GM12878 (cell line): ENCODE data around the gene TBXA2R. TPM values are rescaled to one million over a fixed set of nuclear protein-coding genes. Genes with fewer than 3 reads are reported as not detected.
A peak's percentile ranks its signal among the peaks of the same experiment; 100 is the strongest.

Source experiments
- ATAC-seq: fragments of 200-7000 bp; cut with Tn5 transposase; 3 replicates; pipeline ENCODE4 v1.9.1; 2020; ENCODE audit warnings: mild to moderate bottlenecking, moderate library complexity
- BruUV-seq: library from RNA; stranded (reverse); fragments of 400-500 nt; replicated peaks from 2 replicates; lab custom pipeline; 2021; lab: Mats Ljungman, UMichigan
- CTCF ChIA-PET: fragments of 300-600 bp; sonication (Branson Sonifier 250); formaldehyde crosslinking; extraction: SDS; loops from one replicate; lab custom pipeline; 2021; ENCODE audit warnings: inconsistent platforms; lab: Yijun Ruan, JAX
- POLR2A ChIA-PET: fragments of 350-600 bp; formaldehyde crosslinking; extraction: SDS; loops from one replicate; lab custom pipeline; 2021; ENCODE audit warnings: inconsistent platforms; lab: Charles Lee
- RAD21 ChIA-PET: fragments of 300-600 bp; sonication (Branson Sonifier 250); formaldehyde crosslinking; loops from one replicate; lab custom pipeline; 2023; ENCODE audit warnings: antibody characterized with exemption; ENCODE audit not compliant: unreplicated experiment; lab: Charles Lee
- SMC1A ChIA-PET: fragments of 300-600 bp; sonication (Branson Sonifier 250); formaldehyde crosslinking; loops from one replicate; lab custom pipeline; 2023; ENCODE audit not compliant: unreplicated experiment, uncharacterized antibody; lab: Charles Lee
- DNase-seq: peaks from one replicate; pipeline ENCODE4 v3.0.0-alpha.2; 2011; ENCODE audit warnings: low read depth, low spot score
- FAIRE-seq: peaks from 3 replicates; lab custom pipeline; 2011; peaks lifted over from hg19 to GRCh38; lab: Jason Lieb, UNC
- H2AFZ ChIP-seq: 2 replicates; pipeline ENCODE4 v1.6.0; 2011; ENCODE audit warnings: low read depth, low read length, control low read depth; ENCODE audit not compliant: control insufficient read depth
- H3K27ac ChIP-seq: 2 replicates; pipeline ENCODE4 v1.5.1; 2011; ENCODE audit warnings: control low read depth; ENCODE audit not compliant: control insufficient read depth, insufficient read depth
- H3K27me3 ChIP-seq, 2 experiments: replicated peaks in 1 of 2; 2 replicates each; pipeline versions ENCODE4 v1.6.0 to v1.6.1; 2011; ENCODE audit warnings: low read length in 1 of 2; ENCODE audit not compliant: control insufficient read depth in 2 of 2, insufficient read depth in 2 of 2
- H3K36me3 ChIP-seq, 2 experiments: 2 replicates each; pipeline ENCODE4 v1.5.1; 2011; ENCODE audit warnings: low read length in 1 of 2; ENCODE audit not compliant: control insufficient read depth in 2 of 2, insufficient read depth in 2 of 2
- H3K4me1 ChIP-seq: 2 replicates; pipeline ENCODE4 v1.6.1; 2011; ENCODE audit warnings: mild to moderate bottlenecking, low read length, moderate library complexity, mixed read lengths; ENCODE audit not compliant: control insufficient read depth, insufficient read depth
- H3K4me2 ChIP-seq: 2 replicates; pipeline ENCODE4 v1.6.0; 2011; ENCODE audit warnings: control low read depth; ENCODE audit not compliant: control insufficient read depth, insufficient read depth
- H3K4me3 ChIP-seq: fragments of 200-600 bp; sonication (generic); 2 replicates; pipeline ENCODE4 v1.5.1; 2016
- H3K79me2 ChIP-seq: 2 replicates; pipeline ENCODE4 v1.6.0; 2011; ENCODE audit warnings: low read length; ENCODE audit not compliant: control insufficient read depth, insufficient read depth
- H3K9ac ChIP-seq: 2 replicates; pipeline ENCODE4 v1.8.0; 2011; ENCODE audit warnings: low read length, control low read depth, mixed read lengths; ENCODE audit not compliant: control insufficient read depth, insufficient read depth
- H3K9me3 ChIP-seq: replicated peaks from 3 replicates; pipeline ENCODE4 v1.5.1; 2011; ENCODE audit warnings: mild to moderate bottlenecking, low read length; ENCODE audit not compliant: control insufficient read depth, insufficient read depth
- H4K20me1 ChIP-seq: 2 replicates; pipeline ENCODE4 v1.6.0; 2011; ENCODE audit not compliant: control insufficient read depth, insufficient read depth
- DPF2 ChIP-seq: fragments of 450-650 bp; IDR thresholded peaks from 2 replicates; pipeline ENCODE4 v1.6.1; 2017; ENCODE audit warnings: mild to moderate bottlenecking
- EP300 ChIP-seq, 2 experiments: fragments of 150-350 bp in 1 of 2; IDR thresholded peaks; 2 replicates each; pipeline ENCODE4 v1.6.1; 2011 to 2012; ENCODE audit warnings: low read depth in 2 of 2, low read length in 2 of 2, borderline replicate concordance in 1 of 2, improper control_type of control experiment in 1 of 2, inconsistent platforms in 1 of 2; ENCODE audit not compliant: control insufficient read depth in 1 of 2
- MXI1 ChIP-seq: fragments of 150-350 bp; IDR thresholded peaks from 2 replicates; pipeline ENCODE4 v1.6.1; 2011; ENCODE audit warnings: low read depth, mild to moderate bottlenecking, inconsistent platforms, low read length, improper control_type of control experiment
- NBN ChIP-seq: fragments of 450-650 bp; IDR thresholded peaks from 2 replicates; pipeline ENCODE4 v1.6.1; 2016
- POLR2A ChIP-seq: IDR thresholded peaks from 2 replicates; pipeline ENCODE4 v1.6.1; 2011; ENCODE audit warnings: low read depth, mild to moderate bottlenecking, low read length
- SRF ChIP-seq, 2 experiments: IDR thresholded peaks; 2 replicates each; pipeline ENCODE4 v1.6.1; 2011; ENCODE audit warnings: low read depth in 2 of 2, low read length in 2 of 2, mild to moderate bottlenecking in 1 of 2, moderate library complexity in 1 of 2
- TBL1XR1 ChIP-seq: IDR thresholded peaks from 2 replicates; pipeline ENCODE4 v1.6.1; 2012; ENCODE audit warnings: low read depth, low read length, improper control_type of control experiment
- ZNF217 ChIP-seq: fragments of 450-650 bp; IDR thresholded peaks from 2 replicates; pipeline ENCODE4 v1.6.1; 2017; ENCODE audit warnings: antibody characterized with exemption, mild to moderate bottlenecking
- WGBS: methylation state at CpG from one replicate; pipeline ENCODE4 v1.1.6; 2016; ENCODE audit warnings: low lambda C conversion rate; ENCODE audit not compliant: insufficient replicate concordance, insufficient coverage; ENCODE audit errors: missing lambda C conversion rate; 5-methylcytosine and 5-hydroxymethylcytosine counted together
- in situ Hi-C: fragments of 300-500 bp; cut with MboI; formaldehyde crosslinking; loops from 9 replicates; pipeline ENCODE4 v1.14.3; 2018; ENCODE audit warnings: mixed read lengths
- intact Hi-C: fragments of 100-400 bp; cut with micrococcal nuclease; formaldehyde crosslinking; loops from one replicate; pipeline ENCODE4 v1.14.2; 2022; ENCODE audit not compliant: unreplicated experiment
- polyA plus RNA-seq, 11 experiments: library from polyadenylated mRNA; depleted of rRNA in 4 of 11; unstranded in 6 of 11; stranded (reverse) in 5 of 11; fragments of >200 nt; fragmentation: Nextera tagmentation in 4 of 11; fragmentation: Illumina TruSeq in 1 of 11; extraction: Ambion mirVana in 4 of 11; extraction: Trizol in 1 of 11; gene quantifications; 1 replicate in 1 of 11; 2 replicates in 10 of 11; pipeline versions ENCODE4 v1.2.1 to v1.2.3, GENCODE V29; 2011 to 2016; ENCODE audit warnings: inconsistent platforms in 2 of 11, missing spikeins in 2 of 11, low read depth in 1 of 11
- total RNA-seq, 4 experiments: library from RNA; depleted of rRNA in 3 of 4; stranded (reverse); fragments of >200 nt in 3 of 4; fragmentation: Illumina TruSeq in 1 of 4; extraction: Trizol in 1 of 4; gene quantifications; 2 replicates each; pipeline versions ENCODE4 v1.2.1 to v1.2.3, GENCODE V29; 2013 to 2021
- TF ChIP-seq, protein P1 (sequence below): fragments of 450-650 bp; IDR thresholded peaks from 2 replicates; pipeline ENCODE4 v1.6.1; 2017; ENCODE audit warnings: mild to moderate bottlenecking, moderate library complexity
- TF ChIP-seq, protein P2 (sequence below): fragments of 450-650 bp; IDR thresholded peaks from 2 replicates; pipeline ENCODE4 v1.6.1; 2017; ENCODE audit warnings: antibody characterized with exemption, mild to moderate bottlenecking, moderate library complexity
- TF ChIP-seq, protein P3 (sequence below): IDR thresholded peaks from 2 replicates; pipeline ENCODE4 v1.6.1; 2011; ENCODE audit warnings: low read depth, mild to moderate bottlenecking, low read length, moderate library complexity, borderline replicate concordance; ENCODE audit errors: extremely low read depth
- TF ChIP-seq, protein P4 (sequence below): fragments of 450-650 bp; IDR thresholded peaks from 2 replicates; pipeline ENCODE4 v1.6.1; 2014; ENCODE audit warnings: mild to moderate bottlenecking

The TBXA2R gene
- total and polyA plus RNA-seq, 10 of the 15 experiments (the other 5 are each of a cell fraction or from before 2014, with no cell fraction given), result 0.03 TPM; not detected in 8

DNA sequence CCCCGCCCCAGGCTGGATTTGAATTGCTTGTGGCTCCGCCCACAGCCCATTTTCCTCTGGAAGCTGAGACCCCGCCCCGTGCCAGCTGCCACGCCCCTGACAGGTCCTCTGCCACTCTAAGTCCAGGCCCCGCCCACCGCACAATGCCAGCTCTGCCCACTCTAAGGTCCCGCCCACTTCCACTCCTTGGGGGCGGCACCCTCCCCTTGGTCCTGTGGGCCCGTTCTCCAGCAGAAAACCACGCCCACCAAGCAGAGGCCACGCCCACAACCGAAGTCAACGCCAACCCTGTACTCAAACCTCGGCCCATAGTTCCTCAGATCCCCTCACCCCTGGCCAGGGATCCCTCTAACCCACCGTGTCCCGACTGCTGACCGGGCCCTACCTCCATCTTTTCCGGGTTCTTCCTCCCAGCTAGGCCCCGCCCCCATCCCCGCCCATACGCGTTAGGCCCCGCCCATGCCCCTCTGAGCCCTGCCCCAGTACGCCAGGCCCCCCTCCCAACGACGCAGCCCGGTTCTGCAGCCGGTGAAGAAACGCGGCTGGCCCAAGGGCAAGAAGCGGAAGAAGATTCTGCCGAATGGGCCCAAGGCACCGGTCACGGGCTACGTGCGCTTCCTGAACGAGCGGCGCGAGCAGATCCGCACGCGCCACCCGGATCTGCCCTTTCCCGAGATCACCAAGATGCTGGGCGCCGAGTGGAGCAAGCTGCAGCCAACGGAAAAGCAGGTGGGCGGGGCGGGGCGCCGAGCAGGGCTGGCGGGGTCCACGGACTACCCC, 32.6 kb downstream of the TBXA2R start:
- RAD21 ChIA-PET, result no interaction called here
- BruUV-seq, result no TSS peak
- Histone ChIP-seq H3K9me3 (no peaks in the 10 kb centered on the region), H2AFZ (no peak overlapping the region), H3K36me3 (no peaks in the 10 kb centered on the region; a peak in 2 of 4 replicates), H3K79me2 (peaks cover 3% of the 10 kb centered on the region), H4K20me1 (no peaks in the 10 kb centered on the region), H3K9ac (peak overlapping the region; percentile 80; the same call in 1 of the 2 replicates), H3K4me3 (peak overlapping the region; percentile 99; the same call in 1 of the 2 replicates), H3K4me2 (peak overlapping the region; percentile 82), H3K27me3 (no peaks in the 10 kb centered on the region), H3K27ac (no peak overlapping the region), H3K4me1 (peaks cover 3% of the 10 kb centered on the region)
- in situ Hi-C loops, result no loop called here
- CTCF ChIA-PET, result interaction anchor here (0.9 kb wide), 1 partner anchor 27 kb away, joined by 3 read pairs; no protein-coding TSS in a partner anchor
- FAIRE-seq (no peak), DNase-seq (peak; percentile 49), ATAC-seq (peak; percentile 59)
- intact Hi-C loops, result loop anchor here (5.0 kb wide), 1 partner anchor 33 kb away; the partner anchor contains the start of gene TBXA2R
- SMC1A ChIA-PET, result no interaction called here
- WGBS, result 67% methylated on average over 50 of the region's 55 CpGs
- POLR2A ChIA-PET, result interaction anchor here (0.6 to 1.5 kb wide), 4 partner anchors 16 to 56 kb away, joined by 3 to 8 read pairs (median 4); partner anchors contain the start of gene MFSD12
- TF ChIP-seq NBN (no peak), DPF2 (0 out of 2 replicates have a peak, but pooled peaks have one; percentile 29), MXI1 (no peak), ZNF217 (no peak), SRF (IDR thresholded peaks at IDR 0.05; ENCODE audit: low read depth in 2 of 2, low read length in 2 of 2) (no peak), EP300 (IDR thresholded peaks at IDR 0.05; ENCODE audit: borderline replicate concordance in 1 of 2, control insufficient read depth in 1 of 2, low read depth in 2 of 2, low read length in 2 of 2) (no peak), POLR2A (peak; percentile 31), TBL1XR1 (no peak)
- TF ChIP-seq, protein P1, sequence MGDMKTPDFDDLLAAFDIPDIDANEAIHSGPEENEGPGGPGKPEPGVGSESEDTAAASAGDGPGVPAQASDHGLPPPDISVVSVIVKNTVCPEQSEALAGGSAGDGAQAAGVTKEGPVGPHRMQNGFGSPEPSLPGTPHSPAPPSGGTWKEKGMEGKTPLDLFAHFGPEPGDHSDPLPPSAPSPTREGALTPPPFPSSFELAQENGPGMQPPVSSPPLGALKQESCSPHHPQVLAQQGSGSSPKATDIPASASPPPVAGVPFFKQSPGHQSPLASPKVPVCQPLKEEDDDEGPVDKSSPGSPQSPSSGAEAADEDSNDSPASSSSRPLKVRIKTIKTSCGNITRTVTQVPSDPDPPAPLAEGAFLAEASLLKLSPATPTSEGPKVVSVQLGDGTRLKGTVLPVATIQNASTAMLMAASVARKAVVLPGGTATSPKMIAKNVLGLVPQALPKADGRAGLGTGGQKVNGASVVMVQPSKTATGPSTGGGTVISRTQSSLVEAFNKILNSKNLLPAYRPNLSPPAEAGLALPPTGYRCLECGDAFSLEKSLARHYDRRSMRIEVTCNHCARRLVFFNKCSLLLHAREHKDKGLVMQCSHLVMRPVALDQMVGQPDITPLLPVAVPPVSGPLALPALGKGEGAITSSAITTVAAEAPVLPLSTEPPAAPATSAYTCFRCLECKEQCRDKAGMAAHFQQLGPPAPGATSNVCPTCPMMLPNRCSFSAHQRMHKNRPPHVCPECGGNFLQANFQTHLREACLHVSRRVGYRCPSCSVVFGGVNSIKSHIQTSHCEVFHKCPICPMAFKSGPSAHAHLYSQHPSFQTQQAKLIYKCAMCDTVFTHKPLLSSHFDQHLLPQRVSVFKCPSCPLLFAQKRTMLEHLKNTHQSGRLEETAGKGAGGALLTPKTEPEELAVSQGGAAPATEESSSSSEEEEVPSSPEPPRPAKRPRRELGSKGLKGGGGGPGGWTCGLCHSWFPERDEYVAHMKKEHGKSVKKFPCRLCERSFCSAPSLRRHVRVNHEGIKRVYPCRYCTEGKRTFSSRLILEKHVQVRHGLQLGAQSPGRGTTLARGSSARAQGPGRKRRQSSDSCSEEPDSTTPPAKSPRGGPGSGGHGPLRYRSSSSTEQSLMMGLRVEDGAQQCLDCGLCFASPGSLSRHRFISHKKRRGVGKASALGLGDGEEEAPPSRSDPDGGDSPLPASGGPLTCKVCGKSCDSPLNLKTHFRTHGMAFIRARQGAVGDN, result no peak
- TF ChIP-seq, protein P2, sequence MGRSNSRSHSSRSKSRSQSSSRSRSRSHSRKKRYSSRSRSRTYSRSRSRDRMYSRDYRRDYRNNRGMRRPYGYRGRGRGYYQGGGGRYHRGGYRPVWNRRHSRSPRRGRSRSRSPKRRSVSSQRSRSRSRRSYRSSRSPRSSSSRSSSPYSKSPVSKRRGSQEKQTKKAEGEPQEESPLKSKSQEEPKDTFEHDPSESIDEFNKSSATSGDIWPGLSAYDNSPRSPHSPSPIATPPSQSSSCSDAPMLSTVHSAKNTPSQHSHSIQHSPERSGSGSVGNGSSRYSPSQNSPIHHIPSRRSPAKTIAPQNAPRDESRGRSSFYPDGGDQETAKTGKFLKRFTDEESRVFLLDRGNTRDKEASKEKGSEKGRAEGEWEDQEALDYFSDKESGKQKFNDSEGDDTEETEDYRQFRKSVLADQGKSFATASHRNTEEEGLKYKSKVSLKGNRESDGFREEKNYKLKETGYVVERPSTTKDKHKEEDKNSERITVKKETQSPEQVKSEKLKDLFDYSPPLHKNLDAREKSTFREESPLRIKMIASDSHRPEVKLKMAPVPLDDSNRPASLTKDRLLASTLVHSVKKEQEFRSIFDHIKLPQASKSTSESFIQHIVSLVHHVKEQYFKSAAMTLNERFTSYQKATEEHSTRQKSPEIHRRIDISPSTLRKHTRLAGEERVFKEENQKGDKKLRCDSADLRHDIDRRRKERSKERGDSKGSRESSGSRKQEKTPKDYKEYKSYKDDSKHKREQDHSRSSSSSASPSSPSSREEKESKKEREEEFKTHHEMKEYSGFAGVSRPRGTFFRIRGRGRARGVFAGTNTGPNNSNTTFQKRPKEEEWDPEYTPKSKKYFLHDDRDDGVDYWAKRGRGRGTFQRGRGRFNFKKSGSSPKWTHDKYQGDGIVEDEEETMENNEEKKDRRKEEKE, result no peak
- TF ChIP-seq, protein P3, sequence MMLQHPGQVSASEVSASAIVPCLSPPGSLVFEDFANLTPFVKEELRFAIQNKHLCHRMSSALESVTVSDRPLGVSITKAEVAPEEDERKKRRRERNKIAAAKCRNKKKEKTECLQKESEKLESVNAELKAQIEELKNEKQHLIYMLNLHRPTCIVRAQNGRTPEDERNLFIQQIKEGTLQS, result no peak
- TF ChIP-seq, protein P4, sequence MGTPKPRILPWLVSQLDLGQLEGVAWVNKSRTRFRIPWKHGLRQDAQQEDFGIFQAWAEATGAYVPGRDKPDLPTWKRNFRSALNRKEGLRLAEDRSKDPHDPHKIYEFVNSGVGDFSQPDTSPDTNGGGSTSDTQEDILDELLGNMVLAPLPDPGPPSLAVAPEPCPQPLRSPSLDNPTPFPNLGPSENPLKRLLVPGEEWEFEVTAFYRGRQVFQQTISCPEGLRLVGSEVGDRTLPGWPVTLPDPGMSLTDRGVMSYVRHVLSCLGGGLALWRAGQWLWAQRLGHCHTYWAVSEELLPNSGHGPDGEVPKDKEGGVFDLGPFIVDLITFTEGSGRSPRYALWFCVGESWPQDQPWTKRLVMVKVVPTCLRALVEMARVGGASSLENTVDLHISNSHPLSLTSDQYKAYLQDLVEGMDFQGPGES, result no peak
